ENCODE results near the gene RADX. TPM values are rescaled to one million over a fixed set of nuclear protein-coding genes. Genes with fewer than 3 reads are reported as not detected.
A peak's percentile ranks its signal among the peaks of the same experiment; 100 is the strongest.

Gene RADX
- total RNA-seq, 2 donors from 2014 or later, result 0.96 to 7.9 TPM

GRCh38 chrX:106611317-106611678 is 480 bp upstream of the RADX start:
- 11% methylated on average over 1 of the region's 1 CpG for WGBS

GRCh38 chrX:106612393-106612763 is 600 bp downstream of the RADX start:
- Histone ChIP-seq H3K36me3 (no peaks in the 10 kb centered on the region), H3K9me3 (no peaks in the 10 kb centered on the region), H3K27ac (no peak overlapping the region), H3K4me3 (peak overlapping the region; percentile 20 to 31), H3K4me1 (replicated peaks) (no peaks in the 10 kb centered on the region), H3K27me3 (replicated peaks; ENCODE audit: insufficient read depth) (no peaks in the 10 kb centered on the region)
- DNase-seq (ENCODE audit: low spot score), result no peak
- WGBS, result 2% methylated on average over 8 of the region's 8 CpGs
- TF ChIP-seq POLR2AphosphoS5 (IDR thresholded peaks at IDR 0.05), result no peak
- TF ChIP-seq CTCF (IDR thresholded peaks at IDR 0.05), result no peak
- TF ChIP-seq POLR2A (IDR thresholded peaks at IDR 0.05), result no peak
- intact Hi-C loops (cut with DNase I), result no loop called here

More at GRCh38 chrX:106611317-106611678, 480 bp upstream of the RADX start:
- Histone ChIP-seq H3K36me3 (no peaks in the 10 kb centered on the region), H3K27ac (no peak overlapping the region), H3K27me3 (replicated peaks; ENCODE audit: insufficient read depth) (no peaks in the 10 kb centered on the region), H3K9me3 (no peaks in the 10 kb centered on the region), H3K4me3 (peak overlapping the region; percentile 20 to 31), H3K4me1 (replicated peaks) (no peaks in the 10 kb centered on the region)
- no peak for DNase-seq (ENCODE audit: low spot score)
- no peak for TF ChIP-seq POLR2AphosphoS5 (IDR thresholded peaks at IDR 0.05)
- TF ChIP-seq POLR2A (IDR thresholded peaks at IDR 0.05), result no peak
- TF ChIP-seq CTCF (IDR thresholded peaks at IDR 0.05), result no peak
- intact Hi-C loops (cut with DNase I), result no loop called here

- no peaks in the 10 kb centered on the region for H3K36me3 ChIP-seq
- TF ChIP-seq POLR2AphosphoS5 (IDR thresholded peaks at IDR 0.05) (no peak), CTCF (IDR thresholded peaks at IDR 0.05) (no peak), POLR2A (IDR thresholded peaks at IDR 0.05) (no peak)
- H3K4me1 ChIP-seq (replicated peaks), result no peaks in the 10 kb centered on the region
- H3K9me3 ChIP-seq, result no peaks in the 10 kb centered on the region
- no peak overlapping the region for H3K4me3 ChIP-seq
- H3K27me3 ChIP-seq (replicated peaks; ENCODE audit: insufficient read depth), result no peaks in the 10 kb centered on the region
- intact Hi-C loops (cut with DNase I), result no loop called here
- H3K27ac ChIP-seq, result no peak overlapping the region
- 21% methylated on average over 4 of the region's 4 CpGs for WGBS
- no peak for DNase-seq (ENCODE audit: low spot score)
Observed at GRCh38 chrX:106613277-106613676, 1.5 kb downstream of the RADX start.

- no peaks in the 10 kb centered on the region for H3K36me3 ChIP-seq
- no peaks in the 10 kb centered on the region for H3K27me3 ChIP-seq (replicated peaks; ENCODE audit: insufficient read depth)
- H3K27ac ChIP-seq, result no peak overlapping the region
- no peak for TF ChIP-seq POLR2A (IDR thresholded peaks at IDR 0.05)
- H3K4me1 ChIP-seq (replicated peaks), result no peaks in the 10 kb centered on the region
- no peak overlapping the region for H3K4me3 ChIP-seq
- DNase-seq (ENCODE audit: low spot score), result no peak
- intact Hi-C loops (cut with DNase I), result no loop called here
- no peaks in the 10 kb centered on the region for H3K9me3 ChIP-seq
- 78% methylated on average over 7 of the region's 7 CpGs for WGBS
Observed at GRCh38 chrX:106615041-106615440, 3.3 kb downstream of the RADX start.

GRCh38 chrX:106619797-106620196 is 8.0 kb downstream of the RADX start:
- Histone ChIP-seq H3K36me3 (no peaks in the 10 kb centered on the region), H3K9me3 (no peaks in the 10 kb centered on the region), H3K27me3 (replicated peaks; ENCODE audit: insufficient read depth) (no peaks in the 10 kb centered on the region), H3K27ac (no peak overlapping the region), H3K4me1 (replicated peaks) (no peaks in the 10 kb centered on the region), H3K4me3 (no peak overlapping the region)
- no peak for DNase-seq (ENCODE audit: low spot score)
- TF ChIP-seq CTCF (IDR thresholded peaks at IDR 0.05) (peak in 1 of 4 experiments; percentile 17), POLR2A (IDR thresholded peaks at IDR 0.05) (no peak), POLR2AphosphoS5 (IDR thresholded peaks at IDR 0.05) (no peak)
- WGBS, result 60% methylated on average over 3 of the region's 3 CpGs
- intact Hi-C loops (cut with DNase I), result no loop called here

All from prostate gland (tissue), 2 donors.